CD8-positive, alpha-beta memory T cell (primary cell): ENCODE data around the gene HCAR1. TPM values are rescaled to one million over a fixed set of nuclear protein-coding genes. Genes with fewer than 3 reads are reported as not detected.
A peak's percentile ranks its signal among the peaks of the same experiment; 100 is the strongest.
"Not testable (repeated sequence)": the region's sequence is repeated elsewhere in the genome, so short reads cannot be mapped to it uniquely, and the experiment has no call there.

ENCODE experiments used
- CTCF ChIA-PET: fragments of 350-600 bp; sonication (Branson Sonifier 250); formaldehyde crosslinking; loops from one replicate; lab custom pipeline; 2021; ENCODE audit warnings: antibody characterized with exemption; lab: Charles Lee
- POLR2A ChIA-PET: fragments of 350-600 bp; sonication (Branson Sonifier 250); formaldehyde crosslinking; loops from one replicate; lab custom pipeline; 2021; ENCODE audit warnings: antibody characterized with exemption; lab: Charles Lee
- DNase-seq, 5 donors: peaks; one replicate each; pipeline versions ENCODE4 v3.0.0 to v3.0.0-alpha.2; 2020 to 2022; ENCODE audit warnings: mixed read lengths in 1 of 5
- H3K27ac ChIP-seq: one replicate; pipeline ENCODE4 v1.7.0; 2013; ENCODE audit warnings: low read depth, mild to moderate bottlenecking, low read length, moderate library complexity
- H3K27me3 ChIP-seq: 2 replicates; pipeline ENCODE4 v1.7.0; 2013; ENCODE audit warnings: low read length, mild to moderate bottlenecking; ENCODE audit not compliant: insufficient read depth, poor library complexity, severe bottlenecking
- H3K36me3 ChIP-seq: 2 replicates; pipeline ENCODE4 v1.7.0; 2013; ENCODE audit warnings: mild to moderate bottlenecking, low read length, moderate library complexity; ENCODE audit not compliant: insufficient read depth
- H3K4me1 ChIP-seq: 2 replicates; pipeline ENCODE4 v1.7.0; 2013; ENCODE audit warnings: mild to moderate bottlenecking, low read length, moderate library complexity; ENCODE audit not compliant: insufficient read depth
- H3K4me3 ChIP-seq: 2 replicates; pipeline ENCODE4 v1.7.0; 2013; ENCODE audit warnings: mild to moderate bottlenecking, low read length
- H3K9me3 ChIP-seq: 2 replicates; pipeline ENCODE4 v1.7.0; 2013; ENCODE audit warnings: mild to moderate bottlenecking, low read length
- H3K27ac Mint-ChIP-seq, 8 donors: one replicate each; pipeline ENCODE4 v1.8.0; 2020 to 2021; ENCODE audit warnings: mixed read lengths in 8 of 8, mild to moderate bottlenecking in 6 of 8, inconsistent platforms in 3 of 8, moderate library complexity in 3 of 8
- H3K27me3 Mint-ChIP-seq, 2 donors: one replicate each; pipeline ENCODE4 v1.8.0; 2020 to 2021; ENCODE audit warnings: mixed read lengths in 2 of 2, mild to moderate bottlenecking in 1 of 2, moderate library complexity in 1 of 2
- H3K36me3 Mint-ChIP-seq, 3 donors: one replicate each; pipeline ENCODE4 v1.8.0; 2020 to 2021; ENCODE audit warnings: mixed read lengths in 3 of 3, inconsistent platforms in 1 of 3, mild to moderate bottlenecking in 1 of 3
- H3K4me1 Mint-ChIP-seq, 3 donors: one replicate each; pipeline ENCODE4 v1.8.0; 2020 to 2021; ENCODE audit warnings: mixed read lengths in 3 of 3, inconsistent platforms in 1 of 3, mild to moderate bottlenecking in 1 of 3
- H3K4me3 Mint-ChIP-seq, 7 donors: one replicate each; pipeline ENCODE4 v1.8.0; 2020 to 2021; ENCODE audit warnings: mixed read lengths in 7 of 7, mild to moderate bottlenecking in 6 of 7, moderate library complexity in 4 of 7, inconsistent platforms in 2 of 7
- H3K9me3 Mint-ChIP-seq, 5 donors: one replicate each; pipeline ENCODE4 v1.8.0; 2020 to 2022; ENCODE audit warnings: mixed read lengths in 5 of 5, mild to moderate bottlenecking in 3 of 5, moderate library complexity in 2 of 5, inconsistent platforms in 1 of 5
- polyA plus RNA-seq: library from polyadenylated mRNA; unstranded; fragments of 300-500 nt; fragmentation: Illumina TruSeq; gene quantifications from one replicate; pipeline ENCODE4 v1.2.3, GENCODE V29; 2021
- total RNA-seq, 2 experiments: library from RNA; stranded (reverse); gene quantifications; one replicate each; pipeline ENCODE4 v1.2.3, GENCODE V29; 2021

The HCAR1 gene
- total RNA-seq (under 1 TPM; 0.13 to 0.16 TPM), polyA plus RNA-seq (not detected)

GRCh38 chr12:122730215-122731014 lies at the start of gene HCAR1:
TSS of gene HCAR1 (minus strand) at chr12:122730844. CDS start at chr12:122730339, 505 bp downstream.
- Mint-ChIP-seq H3K27me3 (peaks cover 17 to 34% of the 10 kb centered on the region in 2 donors), H3K4me1 (peaks cover 2 to 16% (median 13%) of the 10 kb centered on the region in 3 donors), H3K9me3 (no peaks in the 10 kb centered on the region), H3K27ac (no peak within 1 kb of the TSS), H3K36me3 (peaks cover 0 to 9% (median 0%) of the 10 kb centered on the region in 3 donors), H3K4me3 (no peak within 1 kb of the TSS)
- POLR2A ChIA-PET, result no interaction called here
- Histone ChIP-seq H3K4me1 (peaks cover 12% of the 10 kb centered on the region), H3K27me3 (no peaks in the 10 kb centered on the region), H3K9me3 (no peaks in the 10 kb centered on the region), H3K4me3 (no peak within 1 kb of the TSS), H3K27ac (no peak within 1 kb of the TSS), H3K36me3 (no peaks in the 10 kb centered on the region)
- no peak for DNase-seq
- CTCF ChIA-PET, result interaction anchor here (0.6 to 0.7 kb wide), 2 partner anchors 75 to 469 kb away, joined by 3 read pairs; no protein-coding TSS in a partner anchor

- Mint-ChIP-seq H3K9me3 (no peaks in the 10 kb centered on the region), H3K4me1 (peaks cover 40 to 76% (median 58%) of the 10 kb centered on the region in 3 donors), H3K36me3 (peaks cover 3 to 84% (median 25%) of the 10 kb centered on the region in 3 donors), H3K27ac (peak overlapping the region in 5 of 8 donors; percentile 18 to 59 (median 56)), H3K27me3 (no peaks in the 10 kb centered on the region), H3K4me3 (peak overlapping the region in 1 of 7 donors; percentile 35)
- H3K27me3 ChIP-seq, result no peaks in the 10 kb centered on the region
- peaks cover 32% of the 10 kb centered on the region for H3K36me3 ChIP-seq
- ChIA-PET POLR2A (no interaction called here), CTCF (interaction anchor here (0.9 kb wide), 1 partner anchor 16 kb away, joined by 3 read pairs; no protein-coding TSS in a partner anchor)
- H3K27ac ChIP-seq, result no peak overlapping the region
- no peak for DNase-seq
- H3K9me3 ChIP-seq, result no peaks in the 10 kb centered on the region
- H3K4me1 ChIP-seq, result peaks cover 22% of the 10 kb centered on the region
- H3K4me3 ChIP-seq, result no peak overlapping the region
These were observed 26.9 kb upstream of the HCAR1 start for GRCh38 chr12:122757568-122757967.

- H3K4me3 ChIP-seq, result no peak overlapping the region
- no peaks in the 10 kb centered on the region for H3K9me3 Mint-ChIP-seq
- peak overlapping the region in 7 of 8 donors; percentile 23 to 66 (median 47) for H3K27ac Mint-ChIP-seq
- H3K27ac ChIP-seq, result no peak overlapping the region
- H3K4me1 Mint-ChIP-seq, result peaks cover 44 to 73% (median 58%) of the 10 kb centered on the region in 3 donors
- H3K27me3 Mint-ChIP-seq, result no peaks in the 10 kb centered on the region
- CTCF ChIA-PET, result no interaction called here
- peaks cover 24% of the 10 kb centered on the region for H3K36me3 ChIP-seq
- H3K27me3 ChIP-seq, result no peaks in the 10 kb centered on the region
- DNase-seq, result no peak
- H3K9me3 ChIP-seq, result no peaks in the 10 kb centered on the region
- H3K4me3 Mint-ChIP-seq, result peak overlapping the region in 1 of 7 donors; percentile 51
- peaks cover 0 to 63% (median 25%) of the 10 kb centered on the region in 3 donors for H3K36me3 Mint-ChIP-seq
- peaks cover 27% of the 10 kb centered on the region for H3K4me1 ChIP-seq
- POLR2A ChIA-PET, result no interaction called here
These were observed 24.1 kb upstream of the HCAR1 start for GRCh38 chr12:122754790-122755189.

GRCh38 chr12:122753319-122753650 lies 22.6 kb upstream of the HCAR1 start:
- no peaks in the 10 kb centered on the region for H3K9me3 ChIP-seq
- ChIA-PET CTCF (interaction anchor here (0.7 to 2.7 kb wide), 2 partner anchors 22 to 354 kb away, joined by 3 to 11 read pairs; no protein-coding TSS in a partner anchor), POLR2A (interaction anchor here (0.6 to 1.6 kb wide), 7 partner anchors 11 to 252 kb away, joined by 3 to 6 read pairs (median 4); partner anchors contain the start of genes OGFOD2, RSRC2 and ZCCHC8)
- no peaks in the 10 kb centered on the region for H3K27me3 Mint-ChIP-seq
- peaks cover 15% of the 10 kb centered on the region for H3K36me3 ChIP-seq
- H3K9me3 Mint-ChIP-seq, result no peaks in the 10 kb centered on the region
- H3K4me3 ChIP-seq, result peak overlapping the region; percentile 97
- H3K4me3 Mint-ChIP-seq, result peak overlapping the region; percentile 79 to 97 (median 94)
- H3K36me3 Mint-ChIP-seq, result peaks cover 0 to 52% (median 25%) of the 10 kb centered on the region in 3 donors
- H3K4me1 ChIP-seq, result peaks cover 27% of the 10 kb centered on the region
- no peaks in the 10 kb centered on the region for H3K27me3 ChIP-seq
- peaks cover 41 to 63% (median 56%) of the 10 kb centered on the region in 3 donors for H3K4me1 Mint-ChIP-seq
- peak overlapping the region; percentile 74 to 99 (median 96) for H3K27ac Mint-ChIP-seq
- no peak for DNase-seq
- H3K27ac ChIP-seq, result peak overlapping the region; percentile 90

GRCh38 chr12:122752464-122753318 lies 22.0 kb upstream of the HCAR1 start, which contains the start of gene DENR:
TSS of gene DENR (plus strand) at chr12:122752824. CDS start at chr12:122753702, 878 bp downstream.
- Histone ChIP-seq H3K27me3 (no peaks in the 10 kb centered on the region), H3K36me3 (peaks cover 15% of the 10 kb centered on the region), H3K4me3 (peak within 1 kb of the TSS; percentile 97), H3K4me1 (peaks cover 27% of the 10 kb centered on the region), H3K9me3 (no peaks in the 10 kb centered on the region), H3K27ac (peak within 1 kb of the TSS; percentile 90)
- POLR2A ChIA-PET, result interaction anchor here (1.1 to 1.6 kb wide), 4 partner anchors 12 to 252 kb away, joined by 3 to 5 read pairs (median 4); partner anchors contain the start of genes OGFOD2, RSRC2 and ZCCHC8
- Mint-ChIP-seq H3K36me3 (peaks cover 0 to 47% (median 23%) of the 10 kb centered on the region in 3 donors), H3K4me1 (peaks cover 39 to 59% (median 54%) of the 10 kb centered on the region in 3 donors), H3K9me3 (no peaks in the 10 kb centered on the region), H3K4me3 (peak within 1 kb of the TSS; percentile 79 to 97 (median 94)), H3K27me3 (no peaks in the 10 kb centered on the region), H3K27ac (peak within 1 kb of the TSS; percentile 74 to 99 (median 96))
- DNase-seq, result peak; percentile 99
- CTCF ChIA-PET, result interaction anchor here (0.7 to 2.7 kb wide), 2 partner anchors 22 to 353 kb away, joined by 3 to 11 read pairs; no protein-coding TSS in a partner anchor

- CTCF ChIA-PET, H3K4me3 ChIP-seq, H3K9me3 ChIP-seq, H3K9me3 Mint-ChIP-seq, DNase-seq, H3K27ac ChIP-seq, H3K27me3 ChIP-seq, POLR2A ChIA-PET, H3K27me3 Mint-ChIP-seq: not testable (repeated sequence)
- Mint-ChIP-seq H3K27ac (peak overlapping the region; percentile 41 to 95 (median 86)), H3K4me3 (peak overlapping the region; percentile 43 to 90 (median 79)), H3K36me3 (peaks cover 0 to 31% (median 15%) of the 10 kb centered on the region in 3 donors), H3K4me1 (peaks cover 25 to 42% (median 37%) of the 10 kb centered on the region in 3 donors)
- peaks cover 24% of the 10 kb centered on the region for H3K4me1 ChIP-seq
- H3K36me3 ChIP-seq, result peaks cover 15% of the 10 kb centered on the region
These were observed 20.3 kb upstream of the HCAR1 start for GRCh38 chr12:122750781-122751515.
